ENCODE measurements around the gene LIN37.
A peak's percentile ranks its signal among the peaks of the same experiment; 100 is the strongest.

LIN37 gene, protein sequence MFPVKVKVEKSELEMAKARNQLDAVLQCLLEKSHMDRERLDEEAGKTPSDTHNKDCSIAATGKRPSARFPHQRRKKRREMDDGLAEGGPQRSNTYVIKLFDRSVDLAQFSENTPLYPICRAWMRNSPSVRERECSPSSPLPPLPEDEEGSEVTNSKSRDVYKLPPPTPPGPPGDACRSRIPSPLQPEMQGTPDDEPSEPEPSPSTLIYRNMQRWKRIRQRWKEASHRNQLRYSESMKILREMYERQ

DNA sequence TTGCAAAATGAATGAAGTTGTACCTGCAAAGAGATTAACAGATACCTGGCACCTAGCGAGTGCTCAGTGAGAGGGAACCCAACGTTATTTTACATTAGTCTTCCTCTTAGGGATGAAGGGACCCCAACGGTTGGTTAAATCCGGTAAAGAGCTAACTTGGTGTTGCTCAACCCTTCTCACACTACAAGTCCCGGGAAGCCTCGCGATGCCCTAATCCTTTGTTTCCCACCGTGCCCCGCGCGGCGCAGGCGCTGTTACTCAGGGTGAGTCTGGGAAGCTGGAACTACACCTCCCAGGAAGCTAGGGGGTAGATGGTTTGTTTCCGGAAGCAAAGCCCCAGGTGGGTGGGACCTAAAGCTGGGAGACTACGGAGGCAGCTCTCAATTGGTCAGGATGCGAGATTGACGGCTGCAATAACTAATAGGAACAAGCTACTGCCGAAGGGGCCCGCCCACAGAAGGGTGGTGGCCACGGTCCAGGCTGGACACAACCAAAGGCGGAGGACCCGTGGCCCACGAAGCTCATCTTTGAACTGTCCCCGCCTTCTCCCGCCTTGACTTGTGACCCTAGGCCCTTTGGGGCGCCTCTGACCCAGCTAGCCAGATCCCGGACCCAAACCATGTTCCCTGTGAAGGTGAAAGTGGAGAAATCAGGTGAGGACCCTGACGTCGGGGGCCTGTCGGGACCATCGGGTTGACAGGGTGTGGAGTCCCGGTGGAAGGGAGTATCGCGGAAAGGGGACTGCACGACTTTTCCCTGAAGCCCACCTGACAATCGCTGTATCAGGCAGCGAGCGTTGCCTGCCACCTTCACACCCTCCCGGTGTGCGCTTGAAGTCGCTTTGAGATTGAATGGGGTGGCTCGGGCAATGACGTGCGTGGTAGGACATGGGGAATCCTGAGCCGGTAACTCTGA lies at the start of gene LIN37:
TSS of gene LIN37 (plus strand) at position 471 of the 915 bp plus-strand sequence. CDS start at position 620, 149 bp downstream.
- peak; percentile 99 for DNase-seq

DNA sequence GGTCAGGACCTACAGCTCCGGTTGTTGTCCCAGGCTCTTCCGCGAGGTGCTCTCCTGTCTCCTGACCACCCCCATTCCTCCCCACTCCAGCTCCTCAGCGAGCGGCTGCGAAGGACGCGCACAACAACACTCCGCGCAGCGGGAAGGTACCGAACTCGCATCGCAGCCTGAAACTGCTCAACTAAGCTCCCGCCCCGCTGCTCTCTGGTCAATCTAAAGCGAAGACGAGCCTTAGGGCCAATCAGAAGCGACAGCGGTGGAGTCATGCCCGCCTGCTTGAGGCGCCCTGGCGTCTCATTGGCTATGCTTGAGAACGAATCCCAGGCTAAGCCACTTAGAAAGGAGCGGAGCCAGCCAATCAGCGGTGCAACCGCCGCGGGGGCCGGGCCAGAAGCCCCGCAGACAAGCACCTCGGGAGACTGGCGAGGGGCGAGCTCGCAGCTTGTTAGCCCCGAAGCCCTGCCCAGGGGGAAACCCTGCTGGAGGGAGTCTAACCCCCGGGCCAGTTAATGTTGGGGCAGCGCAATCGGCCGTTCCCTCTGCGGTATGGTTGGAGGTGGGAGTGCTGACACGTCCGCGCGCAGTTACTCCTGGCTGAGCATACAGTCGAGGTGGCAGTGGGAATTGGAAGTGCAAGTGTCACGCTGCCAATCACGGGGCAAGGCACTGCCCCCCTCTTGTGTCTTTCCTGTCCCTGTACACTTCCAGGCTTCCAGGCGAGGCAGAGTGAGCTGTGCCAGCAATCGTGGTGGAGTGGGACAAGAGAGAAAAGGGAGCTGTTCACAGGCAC lies 46.0 kb upstream of the LIN37 start:
- peak; percentile 99 for DNase-seq

- DNase-seq, result no peak
Measured at GRCh38 chr19:35703343-35703742, 45.0 kb upstream of the LIN37 start.

DNA sequence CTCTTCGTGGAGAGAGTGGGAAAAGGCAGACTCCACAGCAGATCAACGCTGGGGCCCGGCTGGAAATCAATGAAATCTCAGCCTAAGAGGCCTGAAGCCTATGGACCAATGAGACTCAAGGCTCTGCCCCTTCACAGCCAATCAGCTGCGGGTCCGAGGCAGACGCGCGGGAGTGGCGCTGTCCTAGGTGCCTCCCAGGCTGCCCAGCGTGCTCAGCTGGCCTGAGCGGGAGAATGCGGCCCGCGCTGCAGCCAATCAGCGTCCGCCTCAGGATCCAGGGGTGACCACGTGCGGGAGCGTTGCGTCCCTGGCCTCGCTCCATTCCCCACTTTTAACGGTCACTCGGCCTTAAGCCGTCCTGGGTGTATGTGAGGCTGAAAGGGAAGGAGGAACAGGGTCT lies 44.2 kb upstream of the LIN37 start, which contains the start of gene ZBTB32:
TSS of gene ZBTB32 (plus strand) at position 341 of the 400 bp plus-strand sequence. CDS start 10,069 bp downstream, outside the sequence.
- no peak for DNase-seq

DNA sequence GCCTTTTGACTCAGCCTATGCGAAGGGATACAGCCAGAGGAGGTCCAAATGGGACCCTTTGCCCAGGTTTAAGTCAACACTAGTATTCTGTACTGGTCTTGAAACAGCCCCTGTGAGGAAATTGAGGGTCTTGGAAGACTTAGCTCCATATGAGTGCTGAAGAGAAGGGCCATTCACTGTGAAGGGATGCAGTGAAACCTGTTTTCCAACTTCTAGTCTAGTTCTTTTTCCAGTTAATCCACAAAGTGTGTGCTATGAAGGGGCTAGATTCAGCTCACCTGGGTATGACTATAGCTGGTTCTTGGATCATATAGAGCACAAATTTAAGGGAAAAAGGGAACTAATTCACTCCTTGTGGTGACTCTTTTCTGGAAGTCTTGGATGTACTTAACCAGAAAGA lies 40.0 kb upstream of the LIN37 start:
- no peak for DNase-seq

GRCh38 chr19:35710784-35711723 lies 37.3 kb upstream of the LIN37 start:
- no peak for DNase-seq

GRCh38 chr19:35712567-35713505 lies 35.5 kb upstream of the LIN37 start:
- DNase-seq, result no peak

- DNase-seq, result no peak
Measured at GRCh38 chr19:35713506-35713850, 34.9 kb upstream of the LIN37 start.

DNA sequence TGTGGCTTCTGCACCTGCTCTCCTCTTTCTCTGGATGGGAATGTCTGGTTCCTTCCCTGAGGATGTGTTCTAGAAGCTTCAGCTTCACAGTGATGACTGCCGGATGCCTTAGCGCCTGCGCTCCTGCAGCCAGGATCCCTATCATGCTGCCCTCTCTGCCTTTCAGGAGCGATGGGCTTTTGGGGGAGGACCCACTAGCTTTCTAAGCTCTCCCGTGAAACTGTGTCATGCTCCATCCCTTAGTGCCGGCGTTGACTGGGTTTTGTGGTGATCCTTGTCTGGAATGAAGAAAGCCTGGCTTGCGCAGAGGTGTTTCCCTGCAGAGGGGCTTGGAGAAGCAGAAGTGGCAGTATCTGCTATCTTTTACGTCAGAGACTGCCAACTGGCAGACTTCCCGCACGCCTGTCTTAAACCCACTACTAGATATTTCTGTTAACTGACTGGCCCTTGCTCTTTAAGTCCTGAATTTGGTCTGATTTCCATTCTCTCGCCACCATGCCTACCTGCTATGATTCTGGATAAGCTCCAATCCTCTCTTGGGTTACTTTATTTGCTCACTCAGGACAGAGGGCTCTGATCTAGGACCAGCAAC lies 34.4 kb upstream of the LIN37 start:
- DNase-seq, result no peak

GRCh38 chr19:35714601-35715354 lies 33.6 kb upstream of the LIN37 start:
- no peak for DNase-seq

GRCh38 chr19:35715355-35715809 lies 33.0 kb upstream of the LIN37 start:
- DNase-seq, result no peak

- no peak for DNase-seq
Measured at GRCh38 chr19:35715981-35716800, 32.2 kb upstream of the LIN37 start.

- peak; percentile 93 for DNase-seq
Measured at GRCh38 chr19:35716801-35717664, 31.3 kb upstream of the LIN37 start.

GRCh38 chr19:35717665-35718344 lies 30.6 kb upstream of the LIN37 start, which contains the start of gene KMT2B:
Gene KMT2B (plus strand): TSS chr19:35718003. CDS start chr19:35718019, 16 bp downstream.
- no peak for DNase-seq

DNA sequence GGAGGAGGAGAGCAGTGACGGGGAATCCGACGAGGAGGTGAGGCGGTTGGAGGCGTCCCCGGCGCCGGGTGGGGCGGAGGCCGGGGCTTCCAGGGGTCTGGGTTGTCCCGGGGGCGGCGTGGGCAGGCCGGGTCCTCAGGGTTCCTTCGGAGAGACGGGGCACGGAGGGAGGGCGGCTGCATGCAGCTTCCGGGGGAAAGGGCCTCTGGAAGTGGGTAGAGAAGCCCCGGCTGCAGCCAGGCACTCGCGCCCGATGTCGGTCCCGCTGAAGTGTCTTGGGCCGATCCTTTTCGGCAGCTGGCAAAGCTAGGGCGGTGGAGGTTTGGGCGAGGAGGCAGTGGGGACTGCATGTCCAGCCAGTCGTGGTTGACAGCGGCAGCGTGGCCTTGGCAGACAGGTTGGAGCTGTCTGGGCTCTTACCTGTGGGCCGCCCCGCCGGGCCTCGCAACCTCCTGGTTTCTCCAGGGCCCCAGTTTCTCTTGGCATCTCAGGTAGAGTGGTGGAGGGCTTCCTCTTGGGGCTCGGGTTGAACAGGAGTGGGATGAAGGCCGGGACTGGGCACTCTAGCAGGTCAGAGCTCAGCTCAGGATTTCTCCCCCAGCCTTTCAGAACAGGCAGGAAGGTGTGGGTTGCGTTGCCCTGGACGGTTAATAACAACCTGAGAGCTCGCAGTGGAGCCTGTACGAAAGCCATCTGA lies 29.9 kb upstream of the LIN37 start:
- DNase-seq, result no peak
